Measurements from ENCODE around the gene SPPL3.

Gene SPPL3

DNA sequence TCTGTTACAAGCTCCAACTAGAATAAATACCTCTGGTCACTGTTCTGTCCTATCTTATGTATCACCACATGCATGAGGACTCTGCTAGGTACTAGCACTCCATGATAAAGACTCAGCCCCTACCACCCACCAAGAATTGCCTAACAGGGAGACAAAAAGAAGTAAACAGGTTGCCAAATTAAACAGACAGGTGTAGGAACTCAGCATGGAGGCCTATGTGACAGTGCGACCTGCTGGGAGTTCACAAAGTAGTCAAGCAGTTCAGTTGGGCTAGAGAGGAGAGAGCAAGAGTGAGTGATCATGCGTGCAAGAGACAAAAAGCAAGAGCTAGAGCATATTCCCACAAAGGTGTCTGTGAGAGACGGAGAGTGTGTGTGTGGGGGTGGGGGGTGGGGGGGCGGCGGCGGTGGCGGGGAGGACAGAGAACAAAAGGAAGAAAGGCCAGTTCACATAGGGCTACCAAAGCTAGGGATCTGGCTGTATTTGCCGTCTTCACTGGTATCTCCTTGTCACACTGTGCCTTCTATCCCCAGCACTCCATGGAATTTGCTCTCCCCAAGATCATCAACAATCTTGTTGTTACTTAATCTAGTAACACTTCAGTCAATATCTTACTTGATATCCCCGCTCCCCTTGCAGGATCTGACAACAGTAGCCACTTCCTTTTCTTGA is 81.2 kb downstream of the SPPL3 start:
- DNase-seq (ENCODE audit: low read depth) = no peak
- H3K4me3 ChIP-seq (replicated peaks; ENCODE audit: low read depth, low read length) = no peak overlapping the region
- TF ChIP-seq, protein P1, sequence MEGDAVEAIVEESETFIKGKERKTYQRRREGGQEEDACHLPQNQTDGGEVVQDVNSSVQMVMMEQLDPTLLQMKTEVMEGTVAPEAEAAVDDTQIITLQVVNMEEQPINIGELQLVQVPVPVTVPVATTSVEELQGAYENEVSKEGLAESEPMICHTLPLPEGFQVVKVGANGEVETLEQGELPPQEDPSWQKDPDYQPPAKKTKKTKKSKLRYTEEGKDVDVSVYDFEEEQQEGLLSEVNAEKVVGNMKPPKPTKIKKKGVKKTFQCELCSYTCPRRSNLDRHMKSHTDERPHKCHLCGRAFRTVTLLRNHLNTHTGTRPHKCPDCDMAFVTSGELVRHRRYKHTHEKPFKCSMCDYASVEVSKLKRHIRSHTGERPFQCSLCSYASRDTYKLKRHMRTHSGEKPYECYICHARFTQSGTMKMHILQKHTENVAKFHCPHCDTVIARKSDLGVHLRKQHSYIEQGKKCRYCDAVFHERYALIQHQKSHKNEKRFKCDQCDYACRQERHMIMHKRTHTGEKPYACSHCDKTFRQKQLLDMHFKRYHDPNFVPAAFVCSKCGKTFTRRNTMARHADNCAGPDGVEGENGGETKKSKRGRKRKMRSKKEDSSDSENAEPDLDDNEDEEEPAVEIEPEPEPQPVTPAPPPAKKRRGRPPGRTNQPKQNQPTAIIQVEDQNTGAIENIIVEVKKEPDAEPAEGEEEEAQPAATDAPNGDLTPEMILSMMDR (IDR thresholded peaks at IDR 0.05; ENCODE audit: low read length, missing control alignments) = no peak

DNA sequence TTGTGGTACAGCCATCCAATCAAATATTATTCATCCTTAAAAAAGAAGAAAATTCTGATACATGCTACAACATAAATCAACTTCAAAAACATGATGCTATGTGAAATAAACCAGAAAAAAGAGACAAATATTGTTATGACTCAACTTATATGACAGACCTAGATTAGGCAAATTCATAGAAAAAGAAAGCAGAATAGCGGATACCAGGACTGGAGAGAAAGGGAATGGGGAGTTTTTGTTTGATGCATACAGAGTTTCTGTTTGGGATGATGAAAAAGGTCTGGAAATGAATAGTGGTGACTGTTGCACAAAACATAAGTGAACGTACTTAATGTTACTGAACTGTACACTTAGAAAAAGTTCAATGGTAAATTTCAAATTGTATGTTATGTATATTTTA is 82.3 kb downstream of the SPPL3 start:
- H3K4me3 ChIP-seq (replicated peaks; ENCODE audit: low read depth, low read length) = no peak overlapping the region
- no peak for DNase-seq (ENCODE audit: low read depth)
- TF ChIP-seq, protein P1 (IDR thresholded peaks at IDR 0.05; ENCODE audit: low read length, missing control alignments) = no peak

DNA sequence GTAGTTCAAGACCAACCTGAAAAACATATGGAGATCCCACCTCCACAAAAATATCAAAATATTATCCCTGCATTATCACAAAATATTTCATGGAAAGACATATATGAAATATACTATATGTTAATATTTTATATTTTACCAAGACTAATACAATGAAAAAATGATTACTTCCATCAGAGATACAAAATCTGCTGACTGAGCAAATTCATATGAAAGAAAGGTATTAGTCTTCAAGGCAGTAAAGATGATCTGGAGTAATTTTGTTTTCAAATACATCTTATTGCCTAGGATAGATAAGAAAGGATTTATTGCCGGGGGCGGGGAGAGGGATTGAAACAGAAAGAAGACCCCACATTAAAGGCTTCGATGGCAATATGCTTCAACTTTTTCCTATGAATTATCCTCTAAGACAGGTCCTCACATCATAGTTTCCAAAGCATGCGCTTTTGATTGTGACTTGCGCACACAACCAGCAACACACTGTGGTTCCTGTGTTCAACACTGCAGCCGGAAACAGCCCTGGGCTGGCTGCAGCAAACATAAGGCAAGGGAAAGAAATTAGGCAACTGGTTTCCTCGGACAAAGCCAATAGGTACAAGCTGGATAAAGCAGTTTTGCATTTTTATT is 83.2 kb downstream of the SPPL3 start:
- DNase-seq (ENCODE audit: low read depth) = no peak
- no peak overlapping the region for H3K4me3 ChIP-seq (replicated peaks; ENCODE audit: low read depth, low read length)
- TF ChIP-seq, protein P1 (IDR thresholded peaks at IDR 0.05; ENCODE audit: low read length, missing control alignments) = no peak

DNA sequence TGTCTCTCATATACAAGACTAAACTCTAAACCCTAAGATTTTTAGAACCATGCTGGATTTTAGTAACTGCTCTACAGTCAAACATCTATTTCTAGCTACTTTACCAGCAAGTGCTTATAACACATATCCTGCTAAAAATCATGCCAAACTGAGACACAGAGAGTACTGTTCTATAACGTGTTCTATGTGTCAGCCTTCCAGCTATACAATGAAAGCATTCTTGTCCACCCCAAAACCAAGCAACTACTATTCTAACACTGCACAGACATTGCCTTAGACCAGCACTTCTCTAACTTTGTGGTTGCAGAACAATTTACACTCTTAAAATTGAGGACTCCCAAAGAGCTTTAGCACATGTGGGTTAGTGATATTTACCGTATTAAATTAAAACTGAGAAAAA is 85.7 kb downstream of the SPPL3 start:
- DNase-seq (ENCODE audit: low read depth) = no peak
- TF ChIP-seq, protein P1 (IDR thresholded peaks at IDR 0.05; ENCODE audit: low read length, missing control alignments) = no peak
- no peak overlapping the region for H3K4me3 ChIP-seq (replicated peaks; ENCODE audit: low read depth, low read length)

DNA sequence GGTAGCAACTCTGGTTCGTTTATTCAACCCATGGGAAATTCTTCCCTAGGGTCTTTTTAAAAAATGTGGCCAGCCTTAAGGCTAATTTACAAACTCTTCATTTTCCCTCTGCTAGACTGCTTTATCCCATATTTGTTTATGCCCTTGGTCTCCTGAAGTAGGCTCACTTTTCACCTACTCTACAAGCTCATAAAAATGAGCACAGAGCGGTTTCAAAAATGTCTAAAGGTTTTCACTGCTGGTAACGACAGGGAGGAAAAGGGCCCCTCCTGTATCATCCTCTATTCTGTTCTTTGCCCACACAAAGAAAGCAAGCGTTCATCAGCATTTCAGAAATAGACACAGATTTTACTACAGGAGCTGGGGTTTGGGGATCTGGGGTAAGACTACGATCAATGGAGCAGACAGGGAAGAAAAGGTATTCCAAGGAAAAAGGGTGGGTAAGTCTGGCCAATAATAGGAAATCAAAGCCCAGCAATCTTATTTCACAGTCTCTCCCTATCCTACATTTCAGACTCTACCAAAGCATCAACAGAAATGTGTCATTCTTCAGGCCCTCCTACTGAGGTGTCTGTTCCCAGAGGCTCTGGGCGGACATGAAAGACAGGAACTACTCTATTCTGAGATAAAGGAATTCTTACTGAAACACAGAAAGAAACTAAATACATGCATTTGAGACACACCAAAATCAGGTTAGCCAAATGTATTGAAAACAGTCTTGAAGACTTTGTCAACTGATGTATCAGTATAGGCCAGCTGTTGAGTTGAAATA is 86.4 kb downstream of the SPPL3 start:
- TF ChIP-seq, protein P1 (IDR thresholded peaks at IDR 0.05; ENCODE audit: low read length, missing control alignments) = no peak
- H3K4me3 ChIP-seq (replicated peaks; ENCODE audit: low read depth, low read length) = no peak overlapping the region
- DNase-seq (ENCODE audit: low read depth) = no peak

DNA sequence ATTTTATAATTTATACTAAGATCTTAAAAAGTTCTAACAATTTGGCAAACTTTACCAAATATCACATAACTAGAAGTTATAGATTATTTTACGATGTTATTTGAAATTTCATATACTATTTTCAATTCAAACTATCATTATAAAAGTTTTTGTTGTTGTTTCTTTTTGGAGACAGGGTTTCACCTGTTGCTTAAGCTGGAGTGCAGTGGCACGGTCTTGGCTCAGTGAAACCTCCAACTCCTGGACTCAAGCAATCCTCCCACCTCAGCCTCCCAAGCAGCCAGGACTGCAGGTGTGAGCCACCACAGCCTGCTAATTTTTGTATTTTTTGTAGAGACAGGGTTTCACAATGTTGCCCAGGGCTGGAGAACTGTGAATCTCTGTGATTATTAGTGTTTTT is 87.8 kb downstream of the SPPL3 start:
- H3K4me3 ChIP-seq (replicated peaks; ENCODE audit: low read depth, low read length) = no peak overlapping the region
- no peak for DNase-seq (ENCODE audit: low read depth)
- TF ChIP-seq, protein P1 (IDR thresholded peaks at IDR 0.05; ENCODE audit: low read length, missing control alignments) = no peak

Measured in fibroblast of pulmonary artery (primary cell).